Ishikawa (cell line): Measurements from ENCODE around the gene RFX2.
A peak's percentile ranks its signal among the peaks of the same experiment; 100 is the strongest.

Source experiments
- CEBPB ChIP-seq: IDR thresholded peaks from 2 replicates; pipeline ENCODE4 v1.6.1; 2012
- CREB1 ChIP-seq: IDR thresholded peaks from 2 replicates; pipeline ENCODE4 v1.6.1; 2012; ENCODE audit warnings: low read depth
- EGR1 ChIP-seq: IDR thresholded peaks from 2 replicates; pipeline ENCODE4 v1.6.1; 2012
- EP300 ChIP-seq: IDR thresholded peaks from 2 replicates; pipeline ENCODE4 v1.6.1; 2012; ENCODE audit warnings: borderline replicate concordance
- FOXM1 ChIP-seq: IDR thresholded peaks from 2 replicates; pipeline ENCODE4 v1.6.1; 2012; ENCODE audit warnings: low read depth, borderline replicate concordance
- NFIC ChIP-seq: IDR thresholded peaks from 2 replicates; pipeline ENCODE4 v1.6.1; 2012
- RAD21 ChIP-seq: IDR thresholded peaks from 2 replicates; pipeline ENCODE4 v1.6.1; 2012; ENCODE audit warnings: low read depth
- TAF1 ChIP-seq: IDR thresholded peaks from 2 replicates; pipeline ENCODE4 v1.6.1; 2012; ENCODE audit warnings: low read depth, mild to moderate bottlenecking
- TCF12 ChIP-seq: IDR thresholded peaks from 2 replicates; pipeline ENCODE4 v1.6.1; 2012; ENCODE audit warnings: low read depth
- TEAD4 ChIP-seq: IDR thresholded peaks from 2 replicates; pipeline ENCODE4 v1.6.1; 2012
- YY1 ChIP-seq: IDR thresholded peaks from 2 replicates; pipeline ENCODE4 v1.6.1; 2012; ENCODE audit warnings: low read depth
- ZBTB7A ChIP-seq: IDR thresholded peaks from 2 replicates; pipeline ENCODE4 v1.6.1; 2012; ENCODE audit warnings: low read depth
- TF ChIP-seq, protein P1 (sequence below): IDR thresholded peaks from 2 replicates; pipeline ENCODE4 v1.6.1; 2012
- TF ChIP-seq, protein P2 (sequence below): IDR thresholded peaks from 2 replicates; pipeline ENCODE4 v1.6.1; 2012; ENCODE audit warnings: low read depth, mild to moderate bottlenecking
- TF ChIP-seq, protein P3 (sequence below): IDR thresholded peaks from 2 replicates; pipeline ENCODE4 v1.6.1; 2012

The RFX2 gene

DNA sequence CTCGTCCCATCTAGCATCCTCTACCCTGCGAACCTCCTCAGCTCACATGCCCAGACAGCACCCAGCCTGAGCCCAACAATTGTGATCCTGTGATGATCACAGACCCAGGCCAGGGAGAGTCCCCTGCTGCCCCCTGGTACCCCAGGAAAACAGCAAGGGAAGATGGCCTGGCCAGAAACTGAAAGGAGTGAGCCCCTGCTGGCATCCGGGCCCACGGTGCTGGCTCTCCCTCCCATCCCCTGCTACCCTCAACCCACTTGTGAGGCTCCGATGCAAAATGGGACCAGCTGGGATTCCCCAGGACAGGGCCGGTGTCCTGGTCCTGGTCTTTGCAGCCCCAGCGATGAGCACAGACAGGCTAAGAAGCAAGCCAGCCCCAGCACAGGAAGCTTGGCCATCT lies 146.4 kb downstream of the RFX2 start:
- no peak for TF ChIP-seq EP300

DNA sequence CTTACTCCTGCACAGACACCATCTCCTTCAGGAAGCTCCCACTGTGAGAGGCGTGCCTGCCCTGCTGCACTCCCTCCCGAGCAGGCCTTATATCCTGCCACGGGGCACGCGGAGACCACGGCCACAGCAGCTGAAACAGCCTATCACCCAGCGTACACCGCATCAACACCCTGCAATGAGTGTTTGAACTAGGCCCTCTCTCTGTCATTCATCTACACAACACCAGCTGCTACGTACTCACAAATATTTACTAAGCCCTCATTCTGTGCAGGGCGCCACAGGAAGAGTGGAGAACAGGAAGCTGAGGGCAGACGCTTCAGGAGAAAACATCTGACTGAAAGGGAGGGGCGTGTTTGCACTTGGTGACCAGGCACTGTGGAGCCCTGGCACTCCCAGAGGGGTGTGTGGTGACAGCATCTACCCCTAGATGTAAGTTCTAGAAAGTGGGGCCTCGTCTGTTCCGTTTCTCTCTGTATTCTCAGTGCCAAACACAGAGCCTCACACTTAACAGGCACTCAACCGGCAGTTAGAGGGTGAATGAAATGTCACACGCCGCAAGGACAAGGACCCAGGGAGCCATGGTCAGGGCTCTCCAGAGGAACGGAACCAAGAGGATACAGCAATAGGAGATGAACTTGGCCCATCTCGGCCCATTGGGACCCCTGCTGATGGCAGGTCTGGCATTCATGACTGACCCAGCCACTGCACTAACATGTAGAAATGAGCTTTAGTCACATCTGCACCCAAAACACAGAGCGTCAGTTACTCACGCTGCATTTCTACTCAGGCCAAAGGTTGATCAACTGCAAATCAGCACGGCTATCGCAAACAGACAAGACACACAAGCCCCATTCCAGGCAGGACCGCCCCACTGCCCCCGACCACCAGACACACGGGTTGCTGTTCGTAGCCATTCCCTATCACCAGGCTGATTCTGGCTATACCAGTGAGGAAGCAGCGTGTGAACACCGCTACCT lies 148.0 kb downstream of the RFX2 start:
- no peak for TF ChIP-seq NFIC
- no peak for TF ChIP-seq YY1
- TF ChIP-seq, protein P1, sequence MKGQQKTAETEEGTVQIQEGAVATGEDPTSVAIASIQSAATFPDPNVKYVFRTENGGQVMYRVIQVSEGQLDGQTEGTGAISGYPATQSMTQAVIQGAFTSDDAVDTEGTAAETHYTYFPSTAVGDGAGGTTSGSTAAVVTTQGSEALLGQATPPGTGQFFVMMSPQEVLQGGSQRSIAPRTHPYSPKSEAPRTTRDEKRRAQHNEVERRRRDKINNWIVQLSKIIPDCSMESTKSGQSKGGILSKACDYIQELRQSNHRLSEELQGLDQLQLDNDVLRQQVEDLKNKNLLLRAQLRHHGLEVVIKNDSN, result no peak
- TF ChIP-seq, protein P2, sequence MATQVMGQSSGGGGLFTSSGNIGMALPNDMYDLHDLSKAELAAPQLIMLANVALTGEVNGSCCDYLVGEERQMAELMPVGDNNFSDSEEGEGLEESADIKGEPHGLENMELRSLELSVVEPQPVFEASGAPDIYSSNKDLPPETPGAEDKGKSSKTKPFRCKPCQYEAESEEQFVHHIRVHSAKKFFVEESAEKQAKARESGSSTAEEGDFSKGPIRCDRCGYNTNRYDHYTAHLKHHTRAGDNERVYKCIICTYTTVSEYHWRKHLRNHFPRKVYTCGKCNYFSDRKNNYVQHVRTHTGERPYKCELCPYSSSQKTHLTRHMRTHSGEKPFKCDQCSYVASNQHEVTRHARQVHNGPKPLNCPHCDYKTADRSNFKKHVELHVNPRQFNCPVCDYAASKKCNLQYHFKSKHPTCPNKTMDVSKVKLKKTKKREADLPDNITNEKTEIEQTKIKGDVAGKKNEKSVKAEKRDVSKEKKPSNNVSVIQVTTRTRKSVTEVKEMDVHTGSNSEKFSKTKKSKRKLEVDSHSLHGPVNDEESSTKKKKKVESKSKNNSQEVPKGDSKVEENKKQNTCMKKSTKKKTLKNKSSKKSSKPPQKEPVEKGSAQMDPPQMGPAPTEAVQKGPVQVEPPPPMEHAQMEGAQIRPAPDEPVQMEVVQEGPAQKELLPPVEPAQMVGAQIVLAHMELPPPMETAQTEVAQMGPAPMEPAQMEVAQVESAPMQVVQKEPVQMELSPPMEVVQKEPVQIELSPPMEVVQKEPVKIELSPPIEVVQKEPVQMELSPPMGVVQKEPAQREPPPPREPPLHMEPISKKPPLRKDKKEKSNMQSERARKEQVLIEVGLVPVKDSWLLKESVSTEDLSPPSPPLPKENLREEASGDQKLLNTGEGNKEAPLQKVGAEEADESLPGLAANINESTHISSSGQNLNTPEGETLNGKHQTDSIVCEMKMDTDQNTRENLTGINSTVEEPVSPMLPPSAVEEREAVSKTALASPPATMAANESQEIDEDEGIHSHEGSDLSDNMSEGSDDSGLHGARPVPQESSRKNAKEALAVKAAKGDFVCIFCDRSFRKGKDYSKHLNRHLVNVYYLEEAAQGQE, result no peak
- no peak for TF ChIP-seq EP300
- TF ChIP-seq RAD21, result no peak
- no peak for TF ChIP-seq ZBTB7A
- TF ChIP-seq CEBPB, result no peak
- no peak for TF ChIP-seq CREB1
- TF ChIP-seq, protein P3, sequence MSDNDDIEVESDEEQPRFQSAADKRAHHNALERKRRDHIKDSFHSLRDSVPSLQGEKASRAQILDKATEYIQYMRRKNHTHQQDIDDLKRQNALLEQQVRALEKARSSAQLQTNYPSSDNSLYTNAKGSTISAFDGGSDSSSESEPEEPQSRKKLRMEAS, result no peak

DNA sequence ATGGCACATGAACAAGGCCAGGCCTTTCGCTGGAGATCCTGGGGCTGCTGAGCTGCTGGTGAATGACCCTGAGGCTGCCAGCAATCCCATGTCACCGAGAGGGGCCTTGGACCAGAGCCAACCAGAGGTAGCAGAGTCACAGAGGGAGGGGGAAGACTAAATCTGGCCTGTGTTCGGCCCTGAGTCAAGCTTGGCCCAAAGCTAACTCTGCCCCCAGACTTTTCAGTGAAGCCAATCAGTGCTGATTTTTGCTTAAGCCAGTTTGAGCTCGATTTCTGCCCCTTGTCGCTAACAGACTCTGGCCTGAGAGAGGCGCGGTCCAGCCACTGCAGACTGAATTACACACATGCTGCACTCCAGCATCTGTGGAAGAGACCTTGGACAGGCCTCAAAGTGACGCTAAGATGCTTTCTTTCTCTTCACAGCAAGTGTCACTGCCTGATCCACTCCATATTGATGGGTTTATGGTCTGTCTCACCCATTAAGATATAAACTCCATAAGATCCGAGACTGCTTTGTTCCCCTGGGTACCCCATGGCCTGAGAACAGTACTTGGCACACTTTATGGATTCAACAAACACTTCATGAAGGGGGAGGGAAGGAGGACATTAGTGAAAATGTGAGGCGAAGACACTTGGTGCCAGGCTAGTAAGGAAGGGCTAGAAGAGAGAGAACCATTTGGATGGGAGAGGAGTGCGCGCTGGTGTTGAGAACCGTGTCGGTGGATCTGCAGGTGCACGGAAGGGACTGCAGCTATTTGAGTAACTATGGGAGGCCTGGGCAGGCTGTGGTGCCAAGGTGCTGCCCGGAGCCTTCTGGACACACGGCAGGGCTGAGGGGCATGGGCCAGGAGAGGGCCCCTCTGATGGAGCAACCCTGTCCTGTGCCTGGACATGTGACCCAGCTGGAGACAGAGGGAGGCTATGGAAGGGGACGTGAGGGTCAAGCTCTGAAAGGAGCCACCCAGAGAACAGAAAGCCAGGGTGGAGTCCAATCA lies 150.0 kb downstream of the RFX2 start:
- peak; percentile 25; the same call in 1 of the 2 replicates for TF ChIP-seq NFIC
- TF ChIP-seq, protein P3, result no peak

DNA sequence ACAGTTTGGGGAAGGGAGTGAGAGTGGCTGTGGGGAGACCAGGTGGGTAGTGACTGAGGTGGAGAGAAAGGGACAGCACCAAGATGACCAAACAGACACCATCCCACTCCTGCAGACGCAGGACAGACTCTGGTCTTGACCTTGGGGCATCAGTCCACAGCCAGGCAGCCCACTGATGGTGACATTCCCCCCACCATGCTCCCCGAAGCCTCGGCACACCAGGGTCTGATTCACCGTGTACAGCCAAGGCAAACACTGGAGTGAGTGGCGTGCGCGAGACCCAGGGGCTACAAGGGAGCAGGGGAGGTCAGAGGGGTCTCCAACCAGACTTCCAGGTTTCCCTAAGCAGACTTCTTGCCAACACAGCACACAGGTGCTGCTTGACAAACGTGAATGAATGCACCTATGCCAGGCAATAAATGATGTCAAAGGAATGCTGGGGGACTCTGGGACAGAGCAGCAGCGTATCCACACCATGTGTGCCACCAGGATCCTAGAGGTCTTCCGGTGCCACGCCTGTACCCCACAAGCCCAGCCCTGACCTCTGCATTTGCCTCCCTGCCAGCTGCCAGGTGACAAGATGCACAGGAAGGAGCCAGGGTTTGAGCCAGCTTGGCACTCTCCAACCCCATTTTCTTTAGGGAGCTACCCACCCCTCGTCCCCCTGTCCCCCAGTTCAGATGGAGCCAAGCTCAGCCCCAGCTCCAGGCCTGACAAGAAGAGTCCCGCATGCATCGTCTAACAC lies 150.9 kb downstream of the RFX2 start:
- TF ChIP-seq NFIC, result no peak
- TF ChIP-seq CEBPB, result no peak
- TF ChIP-seq, protein P1, result no peak
- TF ChIP-seq, protein P2, result no peak
- TF ChIP-seq TCF12, result no peak
- no peak for TF ChIP-seq FOXM1
- no peak for TF ChIP-seq TAF1
- no peak for TF ChIP-seq CREB1
- TF ChIP-seq, protein P3, result no peak

DNA sequence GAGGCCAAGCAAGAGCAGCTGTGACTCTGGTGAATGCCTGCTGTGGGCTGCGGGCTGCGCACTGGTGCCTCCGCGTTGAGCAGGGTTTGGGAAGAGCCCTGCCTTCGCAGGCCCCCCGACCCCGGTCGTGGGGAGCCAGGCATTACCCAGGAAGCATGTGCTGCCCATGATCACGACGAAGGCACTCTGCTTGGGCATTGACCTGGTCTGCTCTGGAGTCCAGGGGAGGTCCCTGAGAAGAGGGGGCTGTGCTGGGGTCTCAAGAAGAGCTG lies 151.5 kb downstream of the RFX2 start:
- TF ChIP-seq EGR1, result no peak
- TF ChIP-seq, protein P1, result no peak
- no peak for TF ChIP-seq CEBPB
- no peak for TF ChIP-seq TAF1
- TF ChIP-seq, protein P2, result no peak
- TF ChIP-seq EP300, result no peak
- TF ChIP-seq TEAD4, result no peak
- TF ChIP-seq CREB1, result no peak
- no peak for TF ChIP-seq TCF12
- TF ChIP-seq RAD21, result no peak
- no peak for TF ChIP-seq NFIC
